ENCODE results near the gene DND1. TPM values are rescaled to one million over a fixed set of nuclear protein-coding genes. Genes with fewer than 3 reads are reported as not detected.
"Not testable (repeated sequence)": the region's sequence is repeated elsewhere in the genome, so short reads cannot be mapped to it uniquely, and the experiment has no call there.

Gene DND1
- total RNA-seq, 1 experiment from 2014 or later = 1.8 TPM

GRCh38 chr5:140672455-140673186 lies 755 bp downstream of the DND1 start:
- peaks cover 13% of the 10 kb centered on the region for H3K36me3 ChIP-seq (ENCODE audit: control insufficient read depth, insufficient read depth, low read length)
- H3K27ac ChIP-seq (ENCODE audit: low read length) = no peak overlapping the region
- CTCF ChIA-PET = no interaction called here
- in situ Hi-C loops (cut with HindIII; ENCODE audit: low pct_unique_long_range_greater_than_20kb, low sequenced_read_pairs) = no loop called here
- H3K27me3 ChIP-seq (ENCODE audit: control insufficient read depth, insufficient read depth, low read length) = no peaks in the 10 kb centered on the region
- POLR2A ChIA-PET = no interaction called here
- peak; percentile 20 for ATAC-seq
- no peak for DNase-seq (ENCODE audit: low read depth, low spot score)
- no peak for TF ChIP-seq REST (IDR thresholded peaks at IDR 0.05; ENCODE audit: insufficient read depth in 1 of 2, low read depth in 2 of 2, low read length in 1 of 2)
- no peak for TF ChIP-seq SIN3A (IDR thresholded peaks at IDR 0.05; ENCODE audit: borderline replicate concordance, insufficient read depth, low read depth, low read length)
- TF ChIP-seq TCF7L2 (IDR thresholded peaks at IDR 0.05; ENCODE audit: low read depth, low read length) = no peak
- peak; percentile 20; the same call in 1 of the 2 replicates for TF ChIP-seq POLR2AphosphoS5 (IDR thresholded peaks at IDR 0.05; ENCODE audit: low read depth, low read length)
- H3K4me3 ChIP-seq (ENCODE audit: low read depth in 2 of 2, low read length in 2 of 2) = no peak overlapping the region
- intact Hi-C loops (cut with micrococcal nuclease; ENCODE audit: unreplicated experiment) = no loop called here
- no TSS peak for BruUV-seq (replicated peaks)
- H3K9me3 ChIP-seq (ENCODE audit: control insufficient read depth, insufficient read depth, low read depth, low read length) = no peaks in the 10 kb centered on the region
- no peaks in the 10 kb centered on the region for H3K4me1 ChIP-seq (ENCODE audit: control insufficient read depth, insufficient read depth, low read length)

- Histone ChIP-seq H3K36me3 (ENCODE audit: control insufficient read depth, insufficient read depth, low read length) (peaks cover 12% of the 10 kb centered on the region), H3K4me1 (ENCODE audit: control insufficient read depth, insufficient read depth, low read length) (no peaks in the 10 kb centered on the region), H3K27ac (ENCODE audit: low read length) (no peak overlapping the region), H3K9me3 (ENCODE audit: control insufficient read depth, insufficient read depth, low read depth, low read length) (no peaks in the 10 kb centered on the region), H3K27me3 (ENCODE audit: control insufficient read depth, insufficient read depth, low read length) (no peaks in the 10 kb centered on the region), H3K4me3 (ENCODE audit: low read depth in 2 of 2, low read length in 2 of 2) (no peak overlapping the region)
- ATAC-seq = peak; percentile 18
- intact Hi-C loops (cut with micrococcal nuclease; ENCODE audit: unreplicated experiment) (no loop called here), in situ Hi-C loops (cut with HindIII; ENCODE audit: low pct_unique_long_range_greater_than_20kb, low sequenced_read_pairs) (no loop called here)
- no TSS peak for BruUV-seq (replicated peaks)
- ChIA-PET POLR2A (no interaction called here), CTCF (no interaction called here)
- DNase-seq (ENCODE audit: low read depth, low spot score) = no peak
- TF ChIP-seq SIN3A (IDR thresholded peaks at IDR 0.05; ENCODE audit: borderline replicate concordance, insufficient read depth, low read depth, low read length) = no peak
These were observed 1.8 kb downstream of the DND1 start for GRCh38 chr5:140671472-140672125.

GRCh38 chr5:140671035-140671434 lies 2.3 kb downstream of the DND1 start:
- H3K4me3 ChIP-seq (ENCODE audit: low read depth in 2 of 2, low read length in 2 of 2); H3K9me3 ChIP-seq (ENCODE audit: control insufficient read depth, insufficient read depth, low read depth, low read length); H3K36me3 ChIP-seq (ENCODE audit: control insufficient read depth, insufficient read depth, low read length); DNase-seq (ENCODE audit: low read depth, low spot score); POLR2A ChIA-PET; H3K4me1 ChIP-seq (ENCODE audit: control insufficient read depth, insufficient read depth, low read length); intact Hi-C loops (cut with micrococcal nuclease; ENCODE audit: unreplicated experiment); CTCF ChIA-PET; H3K27me3 ChIP-seq (ENCODE audit: control insufficient read depth, insufficient read depth, low read length); H3K27ac ChIP-seq (ENCODE audit: low read length); BruUV-seq (replicated peaks); in situ Hi-C loops (cut with HindIII; ENCODE audit: low pct_unique_long_range_greater_than_20kb, low sequenced_read_pairs): not testable (repeated sequence)
- ATAC-seq = peak; percentile 31
